Prostate gland (tissue), 2 donors: Measurements from ENCODE around the gene BSND. TPM values are rescaled to one million over a fixed set of nuclear protein-coding genes. Genes with fewer than 3 reads are reported as not detected.

ENCODE experiments used
- DNase-seq: peaks from one replicate; pipeline ENCODE4 v3.0.0-alpha.2; 2019; ENCODE audit warnings: low spot score
- H3K27ac ChIP-seq, 2 donors: fragments of 200-600 bp; sonication (generic); 2 replicates each; pipeline ENCODE4 v1.5.1; 2017 to 2019
- H3K27me3 ChIP-seq: fragments of 200-600 bp; sonication (generic); replicated peaks from 2 replicates; pipeline ENCODE4 v1.5.1; 2019; ENCODE audit not compliant: insufficient read depth
- H3K36me3 ChIP-seq, 2 donors: fragments of 200-600 bp; sonication (generic); 1 replicate in 1 of 2; 2 replicates in 1 of 2; pipeline versions ENCODE4 v1.5.1 to v1.8.1; 2017 to 2019
- H3K4me1 ChIP-seq: fragments of 200-600 bp; sonication (generic); replicated peaks from 2 replicates; pipeline ENCODE4 v1.5.1; 2019
- H3K4me3 ChIP-seq, 2 donors: fragments of 200-600 bp; sonication (generic); 2 replicates each; pipeline ENCODE4 v1.5.1; 2017 to 2019
- H3K9me3 ChIP-seq: fragments of 200-600 bp; sonication (generic); 2 replicates; pipeline ENCODE4 v1.5.1; 2017
- CTCF ChIP-seq, 4 experiments: fragments of 200-600 bp in 2 of 4; fragments of 450-650 bp in 2 of 4; sonication (generic) in 2 of 4; IDR thresholded peaks; 1 replicate in 3 of 4; 2 replicates in 1 of 4; pipeline ENCODE4 v1.5.1; 2016 to 2019; ENCODE audit warnings: antibody characterized with exemption in 4 of 4, mild to moderate bottlenecking in 2 of 4, moderate library complexity in 2 of 4
- POLR2A ChIP-seq: fragments of 450-650 bp; IDR thresholded peaks from one replicate; pipeline ENCODE4 v1.6.1; 2016; ENCODE audit warnings: antibody characterized with exemption, mild to moderate bottlenecking
- POLR2AphosphoS5 ChIP-seq: sonication (generic); formaldehyde crosslinking; IDR thresholded peaks from one replicate; pipeline ENCODE4 v1.6.1; 2017; ENCODE audit warnings: antibody characterized with exemption
- WGBS: methylation state at CpG from one replicate; pipeline ENCODE4 v1.1.5; 2018; 5-methylcytosine and 5-hydroxymethylcytosine counted together
- intact Hi-C: fragments of 100-400 bp; cut with DNase I; formaldehyde crosslinking; loops from one replicate; pipeline ENCODE4 v1.14.2; 2022
- total RNA-seq, 2 donors: library from RNA; depleted of rRNA; stranded (reverse); fragments of >200 nt; gene quantifications; one replicate each; pipeline ENCODE4 v1.1.0, GENCODE V29; 2016

Gene BSND
- total RNA-seq, 2 donors from 2014 or later, result 0.11 TPM; not detected in 1

GRCh38 chr1:55041613-55042012, 42.9 kb downstream of the BSND start:
- no peak for DNase-seq

GRCh38 chr1:55043011-55043410, 44.3 kb downstream of the BSND start:
- H3K4me3 ChIP-seq, result no peak overlapping the region
- H3K27me3 ChIP-seq, result peaks cover 11% of the 10 kb centered on the region
- H3K4me1 ChIP-seq, result no peaks in the 10 kb centered on the region
- intact Hi-C loops, result no loop called here
- WGBS, result 100% methylated on average over 2 of the region's 2 CpGs
- no peak overlapping the region for H3K27ac ChIP-seq
- TF ChIP-seq POLR2AphosphoS5 (no peak), CTCF (IDR thresholded peaks at IDR 0.05) (no peak), POLR2A (no peak)
- no peak for DNase-seq
- H3K36me3 ChIP-seq, result no peaks in the 10 kb centered on the region
- no peaks in the 10 kb centered on the region for H3K9me3 ChIP-seq

More at GRCh38 chr1:55041613-55042012, 42.9 kb downstream of the BSND start:
- TF ChIP-seq POLR2A, result no peak
- TF ChIP-seq CTCF (IDR thresholded peaks at IDR 0.05), result no peak
- no peak for TF ChIP-seq POLR2AphosphoS5
- Histone ChIP-seq H3K36me3 (no peaks in the 10 kb centered on the region), H3K4me1 (no peaks in the 10 kb centered on the region), H3K9me3 (no peaks in the 10 kb centered on the region), H3K27me3 (peaks cover 11% of the 10 kb centered on the region), H3K27ac (no peak overlapping the region), H3K4me3 (no peak overlapping the region)
- 80% methylated on average over 3 of the region's 3 CpGs for WGBS
- intact Hi-C loops, result no loop called here

DNA sequence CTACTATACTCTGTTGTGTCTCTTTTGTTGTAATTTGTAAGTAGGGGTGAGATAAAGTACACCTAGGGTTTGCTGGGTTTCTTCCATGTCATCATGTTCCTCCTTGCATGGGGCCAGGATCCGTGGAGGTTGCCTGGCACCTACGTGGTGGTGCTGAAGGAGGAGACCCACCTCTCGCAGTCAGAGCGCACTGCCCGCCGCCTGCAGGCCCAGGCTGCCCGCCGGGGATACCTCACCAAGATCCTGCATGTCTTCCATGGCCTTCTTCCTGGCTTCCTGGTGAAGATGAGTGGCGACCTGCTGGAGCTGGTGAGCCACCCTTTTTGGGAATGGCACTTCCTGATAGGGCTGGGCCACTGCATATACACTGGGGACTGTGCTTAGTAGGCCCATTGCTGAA, 45.0 kb downstream of the BSND start:
- no peaks in the 10 kb centered on the region for H3K36me3 ChIP-seq
- TF ChIP-seq POLR2AphosphoS5 (no peak), POLR2A (no peak), CTCF (IDR thresholded peaks at IDR 0.05) (no peak)
- no peak for DNase-seq
- no peak overlapping the region for H3K27ac ChIP-seq
- 94% methylated on average over 9 of the region's 9 CpGs for whole genome bisulfite sequencing
- H3K27me3 ChIP-seq, result peaks cover 8% of the 10 kb centered on the region
- no peaks in the 10 kb centered on the region for H3K4me1 ChIP-seq
- intact Hi-C loops, result no loop called here
- H3K9me3 ChIP-seq, result no peaks in the 10 kb centered on the region
- H3K4me3 ChIP-seq, result no peak overlapping the region

GRCh38 chr1:55044617-55045397, 46.1 kb downstream of the BSND start:
- Histone ChIP-seq H3K36me3 (no peaks in the 10 kb centered on the region), H3K27ac (no peak overlapping the region), H3K4me3 (no peak overlapping the region), H3K9me3 (no peaks in the 10 kb centered on the region), H3K27me3 (peaks cover 6% of the 10 kb centered on the region), H3K4me1 (no peaks in the 10 kb centered on the region)
- intact Hi-C loops, result no loop called here
- no peak for TF ChIP-seq POLR2AphosphoS5
- TF ChIP-seq CTCF (IDR thresholded peaks at IDR 0.05), result no peak
- no peak for TF ChIP-seq POLR2A
- WGBS, result 86% methylated on average over 14 of the region's 15 CpGs
- no peak for DNase-seq

DNA sequence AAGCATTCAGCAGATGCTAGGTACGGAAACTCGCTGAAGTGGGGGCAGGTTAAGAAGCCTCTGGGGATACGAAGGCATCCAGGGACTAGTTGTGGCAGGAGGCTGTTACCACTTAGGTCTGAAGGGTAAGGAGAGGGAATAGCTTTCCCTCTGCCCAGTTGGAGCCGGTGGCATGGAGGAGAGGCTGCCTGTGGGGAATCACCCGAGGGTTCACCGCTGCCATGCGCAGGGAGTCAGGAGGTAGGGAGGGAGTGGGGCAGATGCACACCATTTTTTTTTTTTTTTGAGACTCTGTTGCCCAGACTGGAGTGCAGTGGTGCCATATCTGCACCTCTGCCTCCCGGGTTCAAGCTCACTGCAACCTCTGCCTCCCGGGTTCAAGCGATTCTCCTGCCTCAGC, 46.7 kb downstream of the BSND start:
- Histone ChIP-seq H3K36me3 (no peaks in the 10 kb centered on the region), H3K9me3 (no peaks in the 10 kb centered on the region), H3K27ac (no peak overlapping the region), H3K4me3 (no peak overlapping the region), H3K27me3 (peaks cover 3% of the 10 kb centered on the region), H3K4me1 (no peaks in the 10 kb centered on the region)
- DNase-seq, result no peak
- WGBS, result 95% methylated on average over 10 of the region's 10 CpGs
- intact Hi-C loops, result no loop called here
- TF ChIP-seq CTCF (IDR thresholded peaks at IDR 0.05) (no peak), POLR2A (no peak), POLR2AphosphoS5 (no peak)
